Smooth muscle cell of the brain vasculature (primary cell): Measurements from ENCODE around the gene NKD2.
"Not testable (repeated sequence)": the region's sequence is repeated elsewhere in the genome, so short reads cannot be mapped to it uniquely, and the experiment has no call there.

Source experiments
- DNase-seq: peaks from one replicate; pipeline ENCODE4 v3.0.0-alpha.2; 2012; ENCODE audit warnings: low read depth, low spot score

NKD2 gene

GRCh38 chr5:1000329-1000728 is 8.3 kb upstream of the NKD2 start:
- DNase-seq, result no peak

GRCh38 chr5:1000831-1001230 is 7.8 kb upstream of the NKD2 start:
- not testable (repeated sequence) for DNase-seq

GRCh38 chr5:1001406-1002270 is 7.0 kb upstream of the NKD2 start:
- DNase-seq, result no peak

GRCh38 chr5:1002271-1002546 is 6.4 kb upstream of the NKD2 start:
- no peak for DNase-seq

GRCh38 chr5:1002836-1003235 is 5.8 kb upstream of the NKD2 start:
- no peak for DNase-seq

- DNase-seq, result no peak
Observed at GRCh38 chr5:1003296-1003937, 5.2 kb upstream of the NKD2 start.

- no peak for DNase-seq
Observed at GRCh38 chr5:1004461-1005248, 3.9 kb upstream of the NKD2 start.

- no peak for DNase-seq
Observed at GRCh38 chr5:1005249-1005851, 3.3 kb upstream of the NKD2 start.

- DNase-seq, result no peak
Observed at GRCh38 chr5:1005904-1006655, 2.5 kb upstream of the NKD2 start.

GRCh38 chr5:1006656-1007071 is 1.9 kb upstream of the NKD2 start:
- DNase-seq, result no peak

- DNase-seq, result no peak
Observed at GRCh38 chr5:1007221-1007680, 1.4 kb upstream of the NKD2 start.

- no peak for DNase-seq
Observed at GRCh38 chr5:1007681-1008450, 736 bp upstream of the NKD2 start.

GRCh38 chr5:1009359-1010180 is 968 bp downstream of the NKD2 start:
- DNase-seq, result no peak

- DNase-seq, result no peak
Observed at GRCh38 chr5:1010181-1010510, 1.5 kb downstream of the NKD2 start.

- DNase-seq, result no peak
Observed at GRCh38 chr5:1010641-1011046, 2.0 kb downstream of the NKD2 start.

- no peak for DNase-seq
Observed at GRCh38 chr5:1011226-1011631, 2.6 kb downstream of the NKD2 start.

- no peak for DNase-seq
Observed at GRCh38 chr5:1011741-1012312, 3.2 kb downstream of the NKD2 start.

- no peak for DNase-seq
Observed at GRCh38 chr5:1012313-1012841, 3.8 kb downstream of the NKD2 start.

- no peak for DNase-seq
Observed at GRCh38 chr5:1012900-1013237, 4.3 kb downstream of the NKD2 start.
